22Rv1 (cell line): Measurements from ENCODE around the gene AIRE.

ENCODE experiments used
- ZFX ChIP-seq: fragments of 450-650 bp; IDR thresholded peaks from 2 replicates; pipeline ENCODE4 v1.6.1; 2017; ENCODE audit warnings: antibody characterized with exemption, borderline replicate concordance
- TF ChIP-seq, protein P1 (sequence below): fragments of 450-650 bp; IDR thresholded peaks from 2 replicates; pipeline ENCODE4 v1.5.1; 2017; ENCODE audit warnings: mild to moderate bottlenecking

DNA sequence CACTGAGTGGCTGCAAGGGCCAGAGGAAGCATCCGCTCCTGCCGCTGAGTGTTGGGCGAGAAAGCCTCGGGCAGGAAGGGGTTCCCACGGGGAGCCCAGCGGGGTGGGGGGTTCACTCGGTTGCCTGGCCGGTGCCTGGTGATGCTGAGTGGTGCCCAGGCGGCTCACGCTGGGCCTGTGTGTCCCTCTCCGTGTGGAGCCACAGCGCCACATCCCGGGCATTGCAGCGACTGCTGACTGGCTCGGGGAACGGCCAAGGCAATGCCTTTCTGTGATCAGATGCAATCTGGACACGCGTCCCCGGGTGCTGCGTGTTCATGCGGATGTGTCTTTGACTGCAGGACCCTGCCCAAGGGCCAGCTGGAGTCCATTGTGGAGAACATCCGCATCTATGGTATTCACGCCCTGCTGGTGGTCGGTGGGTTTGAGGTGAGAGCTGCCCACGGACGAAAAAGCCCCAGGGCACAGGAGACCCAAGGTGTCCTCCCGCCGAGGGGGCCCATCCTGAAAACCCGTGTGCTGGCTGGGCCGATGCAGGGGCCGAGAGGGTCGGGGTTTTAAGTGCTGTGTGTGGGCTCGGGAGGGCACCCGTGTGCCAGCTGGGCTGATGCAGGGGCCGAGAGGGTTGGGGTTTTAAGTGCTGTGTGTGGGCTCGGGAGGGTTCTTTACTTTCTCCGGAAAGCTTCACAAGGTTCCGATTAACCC, 37.1 kb downstream of the AIRE start:
- TF ChIP-seq, protein P1, sequence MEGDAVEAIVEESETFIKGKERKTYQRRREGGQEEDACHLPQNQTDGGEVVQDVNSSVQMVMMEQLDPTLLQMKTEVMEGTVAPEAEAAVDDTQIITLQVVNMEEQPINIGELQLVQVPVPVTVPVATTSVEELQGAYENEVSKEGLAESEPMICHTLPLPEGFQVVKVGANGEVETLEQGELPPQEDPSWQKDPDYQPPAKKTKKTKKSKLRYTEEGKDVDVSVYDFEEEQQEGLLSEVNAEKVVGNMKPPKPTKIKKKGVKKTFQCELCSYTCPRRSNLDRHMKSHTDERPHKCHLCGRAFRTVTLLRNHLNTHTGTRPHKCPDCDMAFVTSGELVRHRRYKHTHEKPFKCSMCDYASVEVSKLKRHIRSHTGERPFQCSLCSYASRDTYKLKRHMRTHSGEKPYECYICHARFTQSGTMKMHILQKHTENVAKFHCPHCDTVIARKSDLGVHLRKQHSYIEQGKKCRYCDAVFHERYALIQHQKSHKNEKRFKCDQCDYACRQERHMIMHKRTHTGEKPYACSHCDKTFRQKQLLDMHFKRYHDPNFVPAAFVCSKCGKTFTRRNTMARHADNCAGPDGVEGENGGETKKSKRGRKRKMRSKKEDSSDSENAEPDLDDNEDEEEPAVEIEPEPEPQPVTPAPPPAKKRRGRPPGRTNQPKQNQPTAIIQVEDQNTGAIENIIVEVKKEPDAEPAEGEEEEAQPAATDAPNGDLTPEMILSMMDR, result no peak
- no peak for TF ChIP-seq ZFX
